HG03442 (cell line): ENCODE measurements around the gene CAMKV.
A peak's percentile ranks its signal among the peaks of the same experiment; 100 is the strongest.
"Not testable (repeated sequence)": the region's sequence is repeated elsewhere in the genome, so short reads cannot be mapped to it uniquely, and the experiment has no call there.

Experiments used
- ATAC-seq: cut with Tn5 transposase; IDR thresholded peaks from one replicate; pipeline ENCODE4 v1.9.1; 2021; ENCODE audit warnings: mild to moderate bottlenecking, moderate library complexity; ENCODE audit not compliant: unreplicated experiment

Gene CAMKV, protein sequence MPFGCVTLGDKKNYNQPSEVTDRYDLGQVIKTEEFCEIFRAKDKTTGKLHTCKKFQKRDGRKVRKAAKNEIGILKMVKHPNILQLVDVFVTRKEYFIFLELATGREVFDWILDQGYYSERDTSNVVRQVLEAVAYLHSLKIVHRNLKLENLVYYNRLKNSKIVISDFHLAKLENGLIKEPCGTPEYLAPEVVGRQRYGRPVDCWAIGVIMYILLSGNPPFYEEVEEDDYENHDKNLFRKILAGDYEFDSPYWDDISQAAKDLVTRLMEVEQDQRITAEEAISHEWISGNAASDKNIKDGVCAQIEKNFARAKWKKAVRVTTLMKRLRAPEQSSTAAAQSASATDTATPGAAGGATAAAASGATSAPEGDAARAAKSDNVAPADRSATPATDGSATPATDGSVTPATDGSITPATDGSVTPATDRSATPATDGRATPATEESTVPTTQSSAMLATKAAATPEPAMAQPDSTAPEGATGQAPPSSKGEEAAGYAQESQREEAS

DNA sequence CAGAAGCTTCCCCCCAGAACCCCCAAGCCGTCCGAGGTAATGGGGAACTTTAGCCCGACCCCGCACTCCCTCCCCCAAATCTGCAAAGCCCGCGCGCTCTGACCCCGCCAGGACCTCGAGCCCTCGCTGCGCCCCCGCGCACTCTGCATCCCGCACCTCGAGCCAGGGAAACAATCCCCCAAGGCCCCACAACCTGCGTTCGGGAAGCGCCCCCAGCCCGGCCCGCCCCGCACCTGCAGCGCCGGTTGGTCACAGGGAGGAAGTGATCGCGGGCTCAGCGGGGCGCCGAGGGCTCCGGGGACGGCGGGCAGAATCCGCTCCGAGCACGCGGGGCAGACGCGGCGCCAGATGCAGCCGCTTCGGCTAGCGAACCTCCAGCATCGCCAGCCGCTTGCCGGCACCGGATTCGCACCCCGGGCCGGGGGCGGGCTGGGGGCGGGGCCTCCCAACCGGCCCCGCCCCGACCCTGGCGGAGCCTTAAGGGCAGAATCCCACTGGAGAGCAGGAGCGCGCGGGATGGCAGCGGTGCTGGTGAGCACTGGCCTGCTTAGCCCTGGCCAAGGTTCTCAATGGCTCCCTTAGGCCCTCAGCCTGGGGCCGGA, at the start of gene CAMKV:
TSS of gene CAMKV (minus strand) at position 382 of the 602 bp plus-strand sequence. CDS start 7,518 bp downstream, outside the sequence.
- no peak for ATAC-seq

DNA sequence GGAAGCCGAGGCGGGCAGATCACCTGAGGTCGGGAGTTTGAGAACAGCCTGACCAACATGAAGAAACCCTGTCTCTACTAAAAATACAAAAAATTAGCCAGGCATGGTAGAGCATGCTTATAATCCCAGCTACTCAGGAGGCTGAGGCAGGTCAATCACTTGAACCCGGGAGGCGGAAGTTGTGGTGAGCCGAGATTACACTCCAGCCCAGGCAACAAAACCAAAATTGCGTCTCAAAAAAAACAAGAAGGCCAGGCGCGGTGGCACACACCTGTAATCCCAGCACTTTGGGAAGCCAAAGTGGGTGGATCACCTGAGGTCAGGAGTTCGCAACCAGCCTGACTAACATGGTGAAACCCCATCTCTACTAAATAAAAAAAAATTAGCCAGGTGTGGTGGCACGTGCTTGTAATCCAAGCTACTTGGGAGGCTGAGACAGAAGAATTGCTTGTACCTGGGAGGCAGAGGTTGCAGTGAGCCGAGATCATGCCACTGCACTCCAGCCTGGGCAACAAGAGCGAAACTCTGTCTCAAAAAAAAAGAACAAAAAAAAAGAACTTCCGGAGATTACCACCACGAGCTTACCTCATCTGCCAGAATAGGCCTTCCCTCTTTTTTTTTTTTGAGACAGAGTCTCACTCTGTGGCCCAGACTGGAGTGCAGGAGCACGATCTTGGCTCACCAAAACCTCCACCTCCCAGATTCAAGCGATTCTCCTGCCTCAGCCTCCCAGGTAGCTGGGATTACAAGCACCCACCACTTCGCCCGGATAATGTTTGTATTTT, 48.3 kb upstream of the CAMKV start:
- ATAC-seq: not testable (repeated sequence)

DNA sequence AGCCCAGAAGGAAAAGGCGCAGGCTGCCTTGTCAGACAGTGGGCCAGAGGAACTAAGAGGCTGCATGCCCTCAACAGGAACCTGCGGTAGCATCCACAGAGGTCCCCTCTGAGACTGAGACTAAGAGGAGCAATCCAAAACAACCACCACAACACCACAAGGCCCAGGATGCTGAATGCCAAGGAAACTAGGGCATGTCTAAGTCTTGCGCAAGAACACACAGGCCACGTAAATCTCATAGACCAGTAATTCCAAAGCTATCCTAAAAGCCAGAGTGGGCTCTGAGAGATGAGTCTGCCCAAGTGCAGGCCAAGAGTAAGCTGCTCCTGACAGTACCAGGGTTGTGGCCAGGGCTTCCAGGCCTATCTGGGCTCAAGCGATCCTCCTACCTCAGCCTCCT, 47.0 kb upstream of the CAMKV start:
- no peak for ATAC-seq

DNA sequence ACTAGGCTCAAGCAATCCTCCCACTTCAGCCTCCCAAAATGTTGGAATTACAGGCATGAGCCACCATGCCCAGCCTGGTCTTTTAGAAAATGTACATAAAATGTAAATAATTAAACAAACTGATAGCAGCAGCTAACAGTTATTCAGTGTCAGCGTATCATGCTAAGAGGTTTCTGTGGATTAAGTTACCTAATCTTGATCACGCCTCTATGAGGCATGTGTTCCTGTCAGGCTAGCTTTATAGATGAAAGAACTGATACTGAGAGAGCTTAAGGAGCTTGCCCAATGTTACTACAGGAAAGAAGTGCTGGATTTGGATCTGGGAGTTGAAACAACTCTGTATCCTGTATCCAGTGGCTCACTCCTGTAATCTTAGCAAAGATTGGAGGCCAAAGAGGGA, 45.2 kb upstream of the CAMKV start:
- ATAC-seq: no peak

DNA sequence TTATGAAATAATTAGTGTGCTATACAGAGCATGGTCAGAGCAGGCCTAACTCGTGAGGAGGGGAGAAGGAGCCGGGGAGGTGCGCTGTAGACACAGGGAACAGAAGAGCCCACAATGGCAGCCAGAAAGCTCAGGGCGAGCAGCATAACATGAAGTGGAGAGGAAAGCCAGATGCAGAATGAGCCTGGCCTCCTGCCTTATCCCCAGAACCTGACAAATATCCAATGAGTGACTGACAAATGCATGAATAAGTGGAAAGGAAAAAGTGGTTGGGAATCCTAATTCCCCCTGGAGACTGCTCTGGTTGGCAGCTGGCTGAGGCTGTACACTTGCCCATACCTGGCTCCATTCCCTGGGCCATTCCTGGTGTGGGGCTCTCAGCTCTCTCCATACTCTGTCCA, 43.2 kb upstream of the CAMKV start:
- no peak for ATAC-seq

DNA sequence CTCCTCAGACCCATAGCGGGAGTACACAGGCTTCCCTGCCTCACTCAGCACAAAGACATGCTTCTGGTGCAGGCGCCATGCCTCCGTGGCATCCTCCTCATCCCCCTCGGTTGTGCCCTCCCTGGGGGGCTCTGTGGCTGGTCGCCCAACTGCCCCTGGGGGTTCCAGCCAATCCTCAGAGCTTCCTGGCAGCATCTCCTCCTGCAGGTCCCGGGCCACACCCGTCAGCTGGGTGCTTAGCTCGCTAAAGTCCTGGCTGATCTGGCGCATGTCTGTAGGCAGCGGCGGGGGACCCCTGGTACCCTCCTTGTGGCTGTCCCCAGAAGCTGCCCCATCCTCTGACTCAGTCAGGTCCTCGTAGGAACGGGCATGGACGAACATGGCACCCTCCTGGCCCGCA, 41.9 kb upstream of the CAMKV start:
- ATAC-seq: no peak

DNA sequence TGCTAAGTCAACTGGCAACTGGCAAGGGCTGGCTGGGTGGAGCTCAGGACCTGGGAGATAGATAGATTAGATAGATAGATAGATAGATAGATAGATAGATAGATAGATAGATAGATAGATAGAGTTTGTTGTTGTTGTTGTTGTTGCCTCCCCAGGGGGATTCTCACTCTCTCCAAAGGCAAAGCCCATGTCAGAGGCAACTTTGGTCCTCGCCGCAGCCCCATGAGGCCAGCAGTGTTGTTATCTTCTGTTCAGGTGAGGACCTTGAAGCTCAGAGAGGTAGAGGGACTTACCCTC, 41.4 kb upstream of the CAMKV start:
- no peak for ATAC-seq

DNA sequence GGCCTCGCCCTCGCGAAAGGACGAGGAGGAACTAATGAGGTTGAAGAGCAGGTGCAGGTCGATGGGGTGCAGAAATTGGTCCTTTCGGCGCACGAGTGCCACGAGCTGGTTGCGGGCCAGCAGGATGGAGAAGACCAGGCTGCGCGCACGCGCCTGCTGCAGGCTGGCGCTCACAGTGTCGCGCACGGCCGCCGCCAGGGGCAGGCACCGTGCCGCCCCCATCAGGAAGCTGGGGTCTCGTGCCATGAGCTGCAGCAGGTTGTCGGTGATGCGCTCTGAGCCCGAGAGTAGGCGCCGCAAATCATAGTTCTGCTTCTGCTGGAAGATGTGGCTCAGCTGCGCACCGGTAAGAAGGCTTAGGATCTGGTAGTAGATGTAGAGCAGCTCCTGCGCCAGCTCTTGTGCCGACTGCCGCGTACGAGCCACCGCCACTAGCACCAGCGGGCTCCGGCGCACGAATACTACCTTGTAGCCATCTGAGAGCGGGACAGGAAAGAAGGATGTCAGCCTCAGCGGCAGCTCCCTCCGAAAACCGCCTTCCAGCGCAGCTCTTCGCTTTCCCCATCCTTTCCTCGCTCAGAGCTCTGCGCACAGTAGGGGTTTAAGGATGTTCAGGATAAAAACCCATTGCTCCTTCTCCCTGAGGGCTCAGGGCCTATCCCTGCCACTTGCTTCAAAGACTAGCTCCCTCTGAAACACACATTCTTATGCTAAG, 40.9 kb upstream of the CAMKV start:
- ATAC-seq: no peak

DNA sequence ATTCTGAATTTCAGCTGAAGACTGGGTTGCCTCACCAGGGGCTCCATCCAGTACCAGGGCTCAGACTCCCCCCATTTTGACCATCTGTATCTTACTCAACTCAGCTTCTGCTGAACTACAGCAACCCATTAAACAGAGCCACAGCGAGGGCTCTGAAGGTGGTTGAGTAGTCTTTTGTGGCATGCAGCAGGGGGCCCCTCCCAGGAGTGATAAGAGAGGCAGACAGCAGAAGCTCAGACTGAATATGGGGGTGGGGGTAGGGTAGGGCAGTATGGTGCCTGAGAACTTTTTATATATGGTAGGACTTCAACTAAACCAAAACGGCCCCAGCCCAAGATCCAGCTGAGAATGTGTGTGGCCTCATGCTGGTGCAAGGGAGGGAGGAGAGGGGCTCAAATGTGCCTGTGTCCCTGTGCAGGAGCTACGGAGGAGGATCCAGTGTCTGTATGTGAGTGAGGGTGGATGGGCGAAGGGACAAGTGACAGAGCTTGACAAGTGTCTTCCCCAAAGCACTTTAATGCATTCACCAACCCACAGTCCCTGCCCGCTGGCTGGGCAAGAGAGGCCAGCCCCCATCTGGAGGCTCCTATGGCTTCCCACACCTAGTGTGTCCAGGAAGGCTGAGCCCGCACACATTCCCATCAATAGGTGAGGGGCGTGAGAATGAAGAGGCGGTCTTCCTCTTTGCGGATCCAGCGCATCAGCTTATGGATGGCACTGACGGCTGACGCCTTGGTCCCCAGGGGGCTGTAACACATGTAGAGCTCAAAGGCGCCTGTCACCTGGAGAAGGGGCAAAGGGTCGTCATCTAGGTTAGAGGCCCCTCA, 38.9 kb upstream of the CAMKV start:
- no peak for ATAC-seq

DNA sequence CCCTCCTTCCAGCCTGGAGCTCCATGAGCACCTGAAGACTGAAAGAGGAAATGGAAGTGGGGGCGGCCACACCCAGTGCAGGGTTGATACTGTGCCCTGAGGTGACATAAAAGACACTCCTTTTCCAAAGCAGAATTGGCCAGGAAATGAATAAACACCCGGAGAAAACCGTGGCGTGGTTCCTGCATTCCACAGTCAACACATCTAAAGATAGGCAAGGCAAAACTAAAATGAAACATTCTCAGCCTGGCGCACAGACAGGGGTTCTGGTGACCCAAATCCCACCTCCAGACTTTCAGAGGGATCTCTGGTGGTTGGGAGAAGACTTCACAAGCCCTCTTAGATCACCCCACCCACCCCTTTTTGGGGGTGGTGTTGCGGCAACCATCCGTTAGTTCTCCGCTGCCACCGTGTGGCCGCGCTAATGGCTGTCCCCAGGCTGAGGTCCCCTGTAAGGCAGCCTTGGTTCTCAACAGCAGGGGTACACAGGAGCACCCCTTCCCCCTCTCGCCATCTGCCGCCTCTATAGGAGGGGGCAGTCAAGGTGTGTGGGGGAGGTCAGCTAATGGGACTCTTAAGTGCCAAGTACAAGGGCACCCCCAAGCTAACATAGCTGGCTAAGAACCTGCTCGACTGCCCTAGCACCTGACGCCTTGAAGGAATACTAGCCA, 36.5 kb upstream of the CAMKV start:
- ATAC-seq: no peak

DNA sequence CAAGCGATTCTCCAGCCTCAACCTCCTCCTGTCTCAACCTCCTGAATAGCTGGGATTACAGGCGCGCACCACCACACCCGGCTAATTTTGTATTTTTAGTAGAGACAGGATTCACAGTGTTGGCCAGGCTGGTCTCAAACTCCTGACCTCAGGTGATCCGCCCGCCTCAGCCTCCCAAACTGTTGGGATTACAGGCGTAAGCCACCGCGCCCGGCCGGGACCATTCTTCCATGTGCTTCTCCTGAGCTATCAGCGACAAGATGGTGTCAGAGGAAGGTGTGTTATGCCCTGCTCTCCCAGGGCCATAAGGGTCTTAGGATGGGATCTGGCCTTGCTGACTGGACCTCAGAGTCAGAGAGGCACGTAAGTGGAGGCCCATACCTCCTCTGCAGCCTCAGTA, 34.7 kb upstream of the CAMKV start:
- ATAC-seq: not testable (repeated sequence)

DNA sequence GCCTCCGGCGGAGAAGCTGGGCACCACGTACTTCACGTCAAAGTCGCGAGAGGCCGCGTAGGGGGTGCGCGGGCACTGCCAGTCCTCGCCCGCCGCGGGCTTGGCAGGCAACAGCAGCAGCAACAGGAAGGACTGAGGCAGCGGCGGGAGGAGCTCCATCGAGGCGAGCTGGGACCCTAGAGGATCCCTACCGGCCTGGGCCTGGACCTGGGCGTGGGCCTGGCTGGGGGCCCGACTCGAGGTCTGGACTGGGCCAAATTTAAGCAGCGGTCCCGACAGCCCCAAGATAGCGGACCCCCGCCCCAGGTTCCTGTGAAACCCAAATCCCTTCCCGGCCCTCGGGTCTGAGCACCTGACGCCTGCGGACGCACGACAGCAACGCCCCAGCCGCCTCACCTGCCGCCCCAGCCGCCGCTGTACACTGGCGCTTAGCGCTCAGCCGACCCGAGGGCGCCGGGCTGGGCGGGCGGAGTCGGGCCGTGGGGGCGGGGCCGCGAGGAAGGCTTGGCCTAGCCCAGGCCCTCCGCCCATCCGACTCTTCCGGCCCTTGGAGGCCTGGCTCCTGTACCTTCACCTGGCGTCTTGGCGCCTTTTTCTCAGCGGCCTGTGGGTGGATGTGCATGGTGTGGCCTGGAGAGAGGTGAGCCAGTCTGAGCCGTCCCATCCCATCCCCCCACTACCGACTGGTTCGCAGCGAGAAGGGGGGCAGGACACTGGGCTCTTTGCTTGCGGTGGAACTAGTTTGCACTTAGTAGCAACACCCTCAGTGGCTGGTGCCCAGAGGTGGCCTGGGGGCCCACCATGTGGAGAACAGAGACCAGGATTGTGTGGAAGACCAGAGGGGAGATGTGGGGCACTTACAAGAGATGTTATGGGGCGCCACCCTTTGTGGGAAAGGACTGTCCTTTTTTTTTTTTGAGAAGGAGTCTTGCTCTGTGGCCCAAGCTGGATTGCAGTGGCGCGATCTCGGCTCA, 34.0 kb upstream of the CAMKV start, which contains the start of gene MST1R:
TSS of gene MST1R (minus strand) at position 423 of the 974 bp plus-strand sequence. CDS start at position 159, 264 bp downstream.
- peak; percentile 69 for ATAC-seq

DNA sequence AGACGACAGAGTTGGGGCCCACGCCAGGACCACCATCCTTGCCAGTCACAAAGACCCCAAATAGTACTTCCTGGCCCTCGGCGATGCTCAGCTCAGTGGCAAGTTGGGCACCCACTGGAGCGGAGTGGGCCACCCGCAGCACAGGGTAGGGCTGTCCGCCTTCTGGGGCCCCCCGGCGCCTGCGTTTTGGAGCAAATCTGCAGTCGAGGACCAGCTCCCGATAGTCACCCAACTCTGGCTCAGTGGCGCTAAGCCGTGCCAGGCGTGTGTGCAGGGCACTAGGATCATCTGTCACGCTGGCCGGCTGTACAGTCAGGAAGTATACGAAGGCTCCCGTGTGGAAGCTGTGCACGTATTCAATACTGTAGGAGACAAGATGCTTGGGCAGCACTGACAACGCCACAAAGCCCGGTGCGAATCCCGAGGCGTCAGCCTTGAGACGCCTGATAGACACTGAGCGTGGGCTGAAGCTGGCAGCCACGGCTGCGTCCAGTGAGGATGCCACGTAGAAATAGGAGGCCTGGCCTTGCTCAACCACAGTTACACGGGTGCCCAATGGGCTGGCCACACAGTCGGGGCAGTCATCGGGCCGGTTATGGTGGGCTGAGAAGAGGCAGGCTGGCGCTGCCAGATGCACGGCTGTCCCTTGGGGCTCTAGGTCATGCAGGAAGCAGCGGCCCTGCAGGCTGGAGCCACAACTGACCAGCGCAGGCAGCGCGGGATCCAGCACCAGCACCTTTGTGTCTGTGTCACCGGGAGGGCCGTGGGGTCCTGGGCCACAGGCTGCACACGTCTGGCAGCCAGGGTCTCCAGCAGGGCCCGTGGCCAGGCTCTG, 33.0 kb upstream of the CAMKV start:
- no peak for ATAC-seq

DNA sequence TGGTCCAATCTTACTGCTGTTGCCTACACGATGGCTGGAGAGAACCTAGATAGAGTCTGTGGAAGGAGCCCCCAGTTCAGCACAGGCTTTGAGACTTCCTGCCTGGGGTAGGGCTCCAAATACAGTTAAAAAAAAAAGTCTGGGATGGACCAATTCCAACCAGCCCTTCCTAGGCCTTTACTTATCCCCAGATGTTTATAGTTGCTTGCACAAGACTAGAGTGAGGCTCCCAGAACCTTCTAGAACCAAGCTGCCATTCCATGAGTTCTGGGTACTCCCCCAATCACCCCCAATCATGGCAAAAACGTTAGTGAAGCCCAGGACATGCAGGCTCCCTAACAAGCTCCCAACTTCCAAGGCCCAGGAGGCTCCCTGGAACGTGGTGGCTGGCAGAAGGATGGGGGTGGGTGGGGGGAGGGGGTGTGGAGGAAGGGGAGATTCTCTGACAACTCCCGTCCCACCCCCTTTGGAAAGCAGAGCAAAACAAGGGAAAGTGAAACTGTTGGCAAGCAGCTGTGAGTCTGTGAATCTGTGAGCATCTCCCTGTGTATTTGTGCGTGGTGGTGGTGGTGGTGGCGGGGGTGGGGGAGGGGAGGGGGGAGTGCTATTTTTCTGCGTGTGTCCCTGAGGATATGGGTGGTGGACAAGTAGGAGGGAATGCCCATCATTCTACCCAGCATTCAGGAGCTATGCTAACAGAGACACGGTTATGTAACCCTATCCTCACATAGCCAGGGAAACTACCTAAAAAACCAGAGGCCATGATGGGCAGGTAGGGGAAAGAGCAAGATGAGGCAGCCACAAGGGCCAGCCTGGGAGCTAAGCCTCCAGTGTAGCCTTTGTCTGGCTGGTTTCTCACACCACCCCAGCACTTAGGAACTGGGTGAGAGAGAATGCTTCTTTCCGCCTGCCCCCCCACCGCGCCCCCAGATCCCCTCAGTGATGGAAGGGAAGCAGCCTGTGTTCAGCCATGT, 31.9 kb upstream of the CAMKV start:
- no peak for ATAC-seq

DNA sequence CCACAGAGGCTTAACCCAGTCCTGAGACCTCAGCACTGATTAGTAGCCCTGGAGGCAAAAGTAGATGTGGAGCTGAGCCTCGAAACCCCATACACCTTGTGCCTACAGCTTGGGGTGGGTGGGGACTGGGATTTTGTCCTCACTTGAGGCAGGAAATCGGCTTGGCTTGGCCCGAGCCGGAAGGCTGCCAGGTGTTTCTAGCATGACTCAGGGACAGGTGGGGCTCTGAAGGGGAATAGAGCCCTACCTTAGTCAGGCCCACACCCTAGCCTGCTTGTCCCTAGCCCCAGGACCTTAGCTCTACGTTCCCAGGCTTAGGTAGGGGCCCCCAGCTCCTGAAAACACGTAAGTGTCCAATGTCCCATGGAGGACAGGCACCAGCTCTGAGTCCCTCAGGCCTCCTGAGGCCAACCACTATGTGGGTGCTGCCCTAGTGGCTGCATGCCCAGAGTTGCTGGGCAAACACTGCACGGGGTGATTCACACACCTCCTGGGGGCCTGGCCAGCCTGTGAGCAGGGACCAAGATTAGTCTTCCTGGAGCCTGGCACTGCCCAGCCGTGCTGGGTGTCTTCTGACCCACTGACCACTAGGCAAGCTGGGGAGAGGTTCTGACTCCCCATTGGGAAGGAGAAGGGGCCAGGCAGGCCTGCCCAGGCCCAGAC, 30.9 kb upstream of the CAMKV start:
- no peak for ATAC-seq

DNA sequence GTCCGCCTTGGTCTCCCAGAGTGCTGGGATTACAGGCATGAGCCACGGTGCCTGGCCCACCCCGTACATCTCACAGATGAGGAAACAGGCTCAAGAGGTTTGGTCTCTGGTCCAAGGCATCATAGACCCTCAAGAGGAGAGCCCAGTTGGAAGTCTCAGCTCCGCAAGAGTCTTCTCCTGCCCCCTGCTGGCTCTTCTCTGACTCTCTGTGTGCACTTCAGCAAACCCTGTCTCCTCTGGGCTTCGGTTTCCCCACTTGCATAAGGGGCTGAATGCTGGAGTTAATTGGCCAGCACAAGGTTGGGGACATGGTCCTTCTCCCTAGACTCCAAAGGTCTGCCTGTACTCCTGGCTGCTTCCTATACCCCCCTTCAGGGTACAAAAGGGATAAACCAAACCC, 30.1 kb upstream of the CAMKV start:
- ATAC-seq: no peak
